Activated naive CD8-positive, alpha-beta T cell treated with anti-CD3 and anti-CD28 coated beads, Interleukin-2, amount 50 U/mL, for 24 hours (primary cell): ENCODE measurements around the gene MACROD1.

Experiments
- ATAC-seq: fragments of 150-1000 bp; cut with Tn5 transposase; one replicate; pipeline ENCODE4 v1.10.0; 2021
- DNase-seq: peaks from one replicate; pipeline ENCODE4 v3.0.0; 2021
- H3K27ac Mint-ChIP-seq: one replicate; pipeline ENCODE4 v1.8.0; 2021; ENCODE audit warnings: mild to moderate bottlenecking, mixed read lengths
- H3K27me3 Mint-ChIP-seq: one replicate; pipeline ENCODE4 v1.8.0; 2021; ENCODE audit warnings: mixed read lengths
- H3K36me3 Mint-ChIP-seq: one replicate; pipeline ENCODE4 v1.8.0; 2021; ENCODE audit warnings: low read depth, mixed read lengths
- H3K4me1 Mint-ChIP-seq: one replicate; pipeline ENCODE4 v1.8.0; 2021; ENCODE audit warnings: mixed read lengths
- H3K4me3 Mint-ChIP-seq: one replicate; pipeline ENCODE4 v1.8.0; 2021; ENCODE audit warnings: mild to moderate bottlenecking, moderate library complexity, mixed read lengths
- H3K9me3 Mint-ChIP-seq: one replicate; pipeline ENCODE4 v1.8.0; 2021; ENCODE audit warnings: mixed read lengths

MACROD1 gene

GRCh38 chr11:64165842-64166635 is at the start of gene MACROD1:
Gene MACROD1 (minus strand): TSS chr11:64166113. CDS start chr11:64165994, 119 bp downstream.
- Mint-ChIP-seq H3K4me3 (peak within 1 kb of the TSS; percentile 95), H3K36me3 (peaks cover 1% of the 10 kb centered on the region), H3K4me1 (peaks cover 18% of the 10 kb centered on the region), H3K27me3 (no peaks in the 10 kb centered on the region), H3K27ac (peak within 1 kb of the TSS; percentile 94), H3K9me3 (no peaks in the 10 kb centered on the region)
- DNase-seq (peak; percentile 88), ATAC-seq (peak; percentile 97)

- no peak overlapping the region for H3K27ac Mint-ChIP-seq
- H3K36me3 Mint-ChIP-seq: peaks cover 57% of the 10 kb centered on the region
- peaks cover 50% of the 10 kb centered on the region for H3K4me1 Mint-ChIP-seq
- no peak overlapping the region for H3K4me3 Mint-ChIP-seq
- H3K9me3 Mint-ChIP-seq: no peaks in the 10 kb centered on the region
- DNase-seq (no peak), ATAC-seq (no peak)
- H3K27me3 Mint-ChIP-seq: no peaks in the 10 kb centered on the region
Measured at GRCh38 chr11:64211181-64211872, 45.4 kb upstream of the MACROD1 start.

- no peaks in the 10 kb centered on the region for H3K27me3 Mint-ChIP-seq
- H3K4me1 Mint-ChIP-seq: peaks cover 56% of the 10 kb centered on the region
- DNase-seq (no peak), ATAC-seq (no peak)
- peaks cover 61% of the 10 kb centered on the region for H3K36me3 Mint-ChIP-seq
- no peak overlapping the region for H3K4me3 Mint-ChIP-seq
- H3K27ac Mint-ChIP-seq: no peak overlapping the region
- no peaks in the 10 kb centered on the region for H3K9me3 Mint-ChIP-seq
Measured at GRCh38 chr11:64210301-64211020, 44.5 kb upstream of the MACROD1 start.

- Mint-ChIP-seq H3K4me1 (peaks cover 55% of the 10 kb centered on the region), H3K36me3 (peaks cover 61% of the 10 kb centered on the region), H3K4me3 (peak overlapping the region; percentile 93), H3K27me3 (no peaks in the 10 kb centered on the region), H3K27ac (peak overlapping the region; percentile 96), H3K9me3 (no peaks in the 10 kb centered on the region)
- DNase-seq (no peak), ATAC-seq (no peak)
Measured at GRCh38 chr11:64209563-64209843, 43.6 kb upstream of the MACROD1 start.

- Mint-ChIP-seq H3K4me3 (peak overlapping the region; percentile 93), H3K27ac (peak overlapping the region; percentile 96), H3K9me3 (no peaks in the 10 kb centered on the region), H3K4me1 (peaks cover 55% of the 10 kb centered on the region), H3K27me3 (no peaks in the 10 kb centered on the region), H3K36me3 (peaks cover 64% of the 10 kb centered on the region)
- ATAC-seq (no peak), DNase-seq (no peak)
Measured at GRCh38 chr11:64208796-64209562, 43.1 kb upstream of the MACROD1 start.

- no peak for DNase-seq
- Mint-ChIP-seq H3K4me1 (peaks cover 56% of the 10 kb centered on the region), H3K36me3 (peaks cover 66% of the 10 kb centered on the region), H3K9me3 (no peaks in the 10 kb centered on the region), H3K27me3 (no peaks in the 10 kb centered on the region), H3K27ac (peak overlapping the region; percentile 96), H3K4me3 (peak overlapping the region; percentile 93)
- ATAC-seq: no peak
Measured at GRCh38 chr11:64208086-64208795, 42.3 kb upstream of the MACROD1 start.

GRCh38 chr11:64207256-64208085 is 41.6 kb upstream of the MACROD1 start:
- DNase-seq (peak; percentile 86), ATAC-seq (peak; percentile 82)
- H3K9me3 Mint-ChIP-seq: no peaks in the 10 kb centered on the region
- peaks cover 53% of the 10 kb centered on the region for H3K4me1 Mint-ChIP-seq
- H3K27ac Mint-ChIP-seq: peak overlapping the region; percentile 96
- H3K36me3 Mint-ChIP-seq: peaks cover 66% of the 10 kb centered on the region
- H3K4me3 Mint-ChIP-seq: peak overlapping the region; percentile 93
- no peaks in the 10 kb centered on the region for H3K27me3 Mint-ChIP-seq

- peak; percentile 83 for DNase-seq
- Mint-ChIP-seq H3K36me3 (peaks cover 65% of the 10 kb centered on the region), H3K4me1 (peaks cover 50% of the 10 kb centered on the region), H3K9me3 (no peaks in the 10 kb centered on the region), H3K4me3 (peak within 1 kb of the TSS; percentile 93), H3K27me3 (no peaks in the 10 kb centered on the region), H3K27ac (peak within 1 kb of the TSS; percentile 96)
- peak; percentile 62 for ATAC-seq
Measured at GRCh38 chr11:64206457-64207255, 40.7 kb upstream of the MACROD1 start, which contains the start of gene FERMT3. Gene FERMT3 (plus strand): TSS chr11:64206721. CDS start chr11:64207365, 644 bp downstream.

GRCh38 chr11:64204464-64204989 is 38.6 kb upstream of the MACROD1 start:
- peak overlapping the region; percentile 53 for H3K4me3 Mint-ChIP-seq
- H3K27me3 Mint-ChIP-seq: no peaks in the 10 kb centered on the region
- H3K9me3 Mint-ChIP-seq: no peaks in the 10 kb centered on the region
- DNase-seq: peak; percentile 75
- peaks cover 46% of the 10 kb centered on the region for H3K4me1 Mint-ChIP-seq
- ATAC-seq: peak; percentile 16
- peaks cover 76% of the 10 kb centered on the region for H3K36me3 Mint-ChIP-seq
- peak overlapping the region; percentile 96 for H3K27ac Mint-ChIP-seq

GRCh38 chr11:64204080-64204440 is 38.1 kb upstream of the MACROD1 start:
- DNase-seq (no peak), ATAC-seq (no peak)
- no peaks in the 10 kb centered on the region for H3K9me3 Mint-ChIP-seq
- H3K36me3 Mint-ChIP-seq: peaks cover 77% of the 10 kb centered on the region
- no peaks in the 10 kb centered on the region for H3K27me3 Mint-ChIP-seq
- peaks cover 42% of the 10 kb centered on the region for H3K4me1 Mint-ChIP-seq
- H3K4me3 Mint-ChIP-seq: no peak overlapping the region
- peak overlapping the region; percentile 96 for H3K27ac Mint-ChIP-seq

GRCh38 chr11:64203421-64204079 is 37.6 kb upstream of the MACROD1 start:
- DNase-seq (no peak), ATAC-seq (no peak)
- H3K27ac Mint-ChIP-seq: peak overlapping the region; percentile 40
- no peaks in the 10 kb centered on the region for H3K27me3 Mint-ChIP-seq
- H3K4me1 Mint-ChIP-seq: peaks cover 37% of the 10 kb centered on the region
- no peak overlapping the region for H3K4me3 Mint-ChIP-seq
- H3K36me3 Mint-ChIP-seq: peaks cover 75% of the 10 kb centered on the region
- H3K9me3 Mint-ChIP-seq: no peaks in the 10 kb centered on the region

- Mint-ChIP-seq H3K27me3 (no peaks in the 10 kb centered on the region), H3K4me3 (no peak overlapping the region), H3K36me3 (peaks cover 79% of the 10 kb centered on the region), H3K27ac (no peak overlapping the region), H3K4me1 (peaks cover 34% of the 10 kb centered on the region), H3K9me3 (no peaks in the 10 kb centered on the region)
- no peak for DNase-seq
- no peak for ATAC-seq
Measured at GRCh38 chr11:64202992-64203391, 37.1 kb upstream of the MACROD1 start.
